Lower leg skin (tissue), 3 donors: ENCODE data around the gene TCAIM.

Experiments
- CTCF ChIP-seq, 3 donors: fragments of 450-650 bp; IDR thresholded peaks; one replicate each; pipeline ENCODE4 v1.5.1; 2016; ENCODE audit warnings: antibody characterized with exemption in 3 of 3, mild to moderate bottlenecking in 3 of 3, moderate library complexity in 2 of 3
- POLR2A ChIP-seq, 2 donors: fragments of 450-650 bp; IDR thresholded peaks; one replicate each; pipeline ENCODE4 v1.6.1; 2016 to 2017; ENCODE audit warnings: antibody characterized with exemption in 2 of 2, mild to moderate bottlenecking in 1 of 2, moderate library complexity in 1 of 2

GRCh38 chr3:44337248-44337785 is 1.2 kb upstream of the TCAIM start:
- no peak for TF ChIP-seq CTCF (IDR thresholded peaks at IDR 0.05)
- no peak for TF ChIP-seq POLR2A (IDR thresholded peaks at IDR 0.05)
